DMS 273 treated with DMSO at 0.1 percent for 48 hours (cell line): ENCODE data around the gene ANKAR.
"Not testable (repeated sequence)": the region's sequence is repeated elsewhere in the genome, so short reads cannot be mapped to it uniquely, and the experiment has no call there.

ENCODE experiments used
- DNase-seq: peaks from one replicate; lab custom pipeline; 2025; lab: John Stamatoyannopoulos, UW

The ANKAR gene, protein sequence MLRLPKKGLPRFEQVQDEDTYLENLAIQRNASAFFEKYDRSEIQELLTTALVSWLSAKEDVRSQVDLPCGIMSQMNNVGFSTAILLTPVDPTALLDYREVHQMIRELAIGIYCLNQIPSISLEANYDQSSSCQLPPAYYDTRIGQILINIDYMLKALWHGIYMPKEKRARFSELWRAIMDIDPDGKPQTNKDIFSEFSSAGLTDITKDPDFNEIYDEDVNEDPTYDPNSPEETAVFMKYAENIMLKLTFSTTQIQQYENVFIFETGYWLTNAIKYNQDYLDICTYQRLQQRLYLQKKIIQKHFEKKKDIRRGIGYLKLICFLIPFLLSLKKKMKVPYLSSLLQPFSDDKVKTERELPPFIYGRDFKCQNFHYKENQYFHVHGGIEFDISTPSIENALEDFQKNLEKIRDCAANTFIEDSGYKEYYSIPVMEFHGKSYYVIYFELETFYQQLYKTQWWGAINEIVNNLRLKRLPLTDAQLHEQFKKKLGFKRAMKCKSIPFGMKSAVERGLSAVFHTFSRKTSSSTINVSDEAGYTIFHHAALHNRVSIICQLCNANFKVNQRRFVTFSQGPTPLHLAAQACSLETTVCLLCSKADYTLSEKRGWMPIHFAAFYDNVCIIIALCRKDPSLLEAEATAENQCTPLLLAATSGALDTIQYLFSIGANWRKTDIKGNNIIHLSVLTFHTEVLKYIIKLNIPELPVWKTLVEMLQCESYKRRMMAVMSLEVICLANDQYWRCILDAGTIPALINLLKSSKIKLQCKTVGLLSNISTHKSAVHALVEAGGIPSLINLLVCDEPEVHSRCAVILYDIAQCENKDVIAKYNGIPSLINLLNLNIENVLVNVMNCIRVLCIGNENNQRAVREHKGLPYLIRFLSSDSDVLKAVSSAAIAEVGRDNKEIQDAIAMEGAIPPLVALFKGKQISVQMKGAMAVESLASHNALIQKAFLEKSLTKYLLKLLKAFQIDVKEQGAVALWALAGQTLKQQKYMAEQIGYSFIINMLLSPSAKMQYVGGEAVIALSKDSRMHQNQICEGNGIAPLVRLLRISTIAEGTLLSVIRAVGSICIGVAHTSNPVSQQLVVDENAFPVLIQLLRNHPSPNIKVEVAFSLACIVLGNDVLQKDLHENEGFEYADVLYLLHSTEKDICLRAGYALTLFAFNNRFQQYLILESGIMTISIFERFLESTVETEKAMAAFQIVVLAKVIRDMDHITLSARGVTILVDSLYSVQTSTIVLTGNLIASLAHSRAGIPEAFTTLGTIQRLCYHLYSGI (N-terminal part only)

DNA sequence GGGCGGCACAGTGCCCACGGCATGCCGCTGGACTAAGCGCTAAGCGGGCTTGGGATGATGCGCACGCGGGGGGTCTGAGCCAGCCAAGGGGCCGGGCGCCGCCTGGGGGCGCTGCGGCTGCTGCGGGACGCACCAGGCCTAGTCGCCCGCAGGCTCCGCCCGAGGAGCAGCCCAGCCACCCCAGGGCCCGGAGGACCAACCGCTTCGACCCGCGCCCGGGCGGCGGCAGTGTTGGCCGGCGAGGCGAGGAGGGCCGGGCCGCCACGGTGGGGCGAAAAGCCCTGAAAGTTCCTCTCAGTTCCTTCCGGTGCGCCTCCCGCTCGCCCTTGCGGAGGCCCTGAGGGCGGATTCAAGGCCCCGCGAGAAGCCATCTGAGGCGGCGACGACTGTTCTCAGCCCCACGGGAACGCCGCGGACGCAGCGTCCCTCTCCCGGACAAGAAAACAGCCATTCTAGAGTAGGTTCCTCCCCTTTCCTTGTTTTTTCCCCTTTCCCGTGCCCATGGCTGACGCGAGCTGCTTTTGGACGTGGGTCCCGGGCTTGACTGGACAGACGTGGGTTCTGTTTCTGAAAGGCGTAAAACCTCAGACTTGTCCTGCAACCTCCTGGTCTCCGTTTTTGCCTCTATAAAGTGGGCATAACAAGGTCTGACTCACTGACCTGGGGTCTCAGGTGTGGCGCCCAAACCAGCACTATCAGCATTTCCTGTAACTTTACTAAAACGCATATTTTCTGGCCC, at the start of gene ANKAR:
ANKAR (plus strand) TSS at position 297 of the 739 bp plus-strand sequence. CDS start 1,821 bp downstream, outside the sequence.
- DNase-seq, result no peak

DNA sequence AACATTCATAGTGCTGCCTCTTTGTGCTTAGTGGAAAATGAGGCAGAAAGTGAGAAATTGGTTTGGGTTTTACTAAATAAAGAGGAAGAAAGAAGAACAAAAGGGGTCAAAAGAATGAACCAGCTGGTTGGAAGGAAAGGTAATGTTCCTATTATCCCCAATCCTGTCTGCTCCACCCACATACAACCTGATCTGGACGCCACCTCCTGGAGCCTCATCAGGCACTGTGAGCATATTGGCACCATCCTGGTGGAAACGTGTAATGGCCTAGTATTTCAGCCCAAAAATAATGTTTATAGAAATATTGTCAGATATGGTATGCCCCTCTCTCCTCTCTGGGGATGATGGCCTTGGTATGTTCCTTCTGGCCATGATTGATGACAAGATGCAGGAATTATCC, 48.8 kb upstream of the ANKAR start:
- DNase-seq, result no peak

DNA sequence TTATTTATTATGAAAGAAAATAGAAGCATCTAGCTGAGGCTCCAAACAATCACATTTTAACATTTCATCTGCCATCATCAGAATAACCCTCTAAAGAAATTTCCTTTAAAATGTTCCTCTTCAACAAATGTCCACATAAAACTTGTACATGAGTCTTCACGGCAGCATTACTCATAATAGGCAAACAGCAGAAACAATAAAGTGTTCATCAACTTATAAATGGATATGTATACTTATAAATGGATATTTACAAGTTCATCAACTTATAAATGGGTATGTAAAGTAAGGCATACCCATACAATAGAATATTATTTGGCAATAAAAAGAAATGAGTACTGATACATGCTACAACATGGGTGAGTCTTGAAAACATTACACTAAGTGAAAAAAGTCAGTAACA, 46.7 kb upstream of the ANKAR start:
- no peak for DNase-seq

DNA sequence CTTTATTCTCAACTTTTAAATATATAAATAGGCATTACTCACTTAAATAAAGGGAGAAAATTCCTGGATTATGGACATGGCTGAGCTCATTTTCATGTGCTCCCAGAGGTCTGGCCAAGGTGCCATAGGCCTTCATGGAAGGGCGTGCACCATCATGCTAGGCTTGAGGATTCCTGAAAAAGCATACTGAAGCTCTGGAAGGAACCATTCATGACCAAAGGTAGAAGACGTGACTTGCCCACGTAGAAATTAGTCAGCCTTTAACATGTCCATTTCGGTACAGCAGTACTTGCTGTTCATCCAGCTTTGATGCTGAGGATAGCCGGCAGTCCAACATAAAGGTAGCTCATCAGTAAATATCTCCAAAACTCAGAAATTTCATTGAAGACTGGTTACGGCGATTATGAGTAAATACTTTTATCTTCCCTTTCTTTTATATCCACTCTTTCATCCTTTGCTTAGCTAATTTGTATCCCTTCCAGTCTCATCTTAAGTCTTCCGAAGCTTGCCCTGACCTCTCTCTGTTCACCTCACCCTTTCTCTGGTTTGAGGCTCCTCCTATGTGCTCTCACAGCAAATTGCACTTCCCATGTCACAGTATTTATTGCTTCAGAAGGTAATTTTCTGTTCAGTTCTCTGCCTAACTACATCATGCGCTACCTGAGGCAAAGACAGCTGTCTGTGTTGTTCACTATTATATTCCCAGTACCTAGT, 45.5 kb upstream of the ANKAR start:
- no peak for DNase-seq

DNA sequence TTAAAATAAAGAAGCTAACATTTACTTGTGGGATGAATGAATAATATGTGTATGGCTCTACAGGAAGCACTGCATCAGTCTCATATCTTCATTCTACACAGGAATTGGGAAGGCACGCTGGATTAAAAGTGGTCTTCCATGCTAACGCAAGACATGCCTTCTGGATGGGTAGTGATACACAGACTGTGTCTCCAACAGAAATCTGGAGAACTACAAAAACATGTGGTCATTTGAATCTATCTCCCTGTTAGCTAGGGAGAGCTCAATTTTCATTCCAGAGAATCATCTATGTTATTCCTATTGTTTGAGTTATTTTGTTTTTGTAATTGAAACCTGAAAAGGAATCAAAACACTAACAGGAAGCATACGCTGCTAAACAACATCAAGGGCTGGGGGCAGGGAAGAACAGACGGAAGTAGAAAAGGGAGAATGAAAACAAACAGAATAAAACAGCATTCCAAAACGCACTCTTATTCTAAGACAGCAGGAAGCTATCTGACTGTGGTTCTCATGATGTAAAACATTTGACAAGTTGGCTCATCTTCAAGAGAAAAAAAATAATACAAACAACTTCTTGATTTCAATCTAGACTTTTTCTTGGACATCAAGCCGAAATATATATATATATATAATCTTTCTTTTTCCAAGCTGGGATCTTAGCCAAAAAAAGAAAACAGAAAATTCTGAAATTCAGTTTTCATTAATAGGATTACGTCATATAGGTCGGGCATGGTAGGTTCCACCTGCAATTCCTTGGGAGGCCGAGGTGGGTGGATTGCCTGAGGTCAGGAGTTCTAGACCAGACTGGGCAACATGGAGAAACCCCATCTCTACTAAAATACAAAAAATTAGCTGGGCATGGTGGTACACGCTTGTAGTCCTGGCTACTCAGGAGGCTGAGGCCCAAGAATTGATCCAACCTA, 44.7 kb upstream of the ANKAR start:
- DNase-seq, result no peak

DNA sequence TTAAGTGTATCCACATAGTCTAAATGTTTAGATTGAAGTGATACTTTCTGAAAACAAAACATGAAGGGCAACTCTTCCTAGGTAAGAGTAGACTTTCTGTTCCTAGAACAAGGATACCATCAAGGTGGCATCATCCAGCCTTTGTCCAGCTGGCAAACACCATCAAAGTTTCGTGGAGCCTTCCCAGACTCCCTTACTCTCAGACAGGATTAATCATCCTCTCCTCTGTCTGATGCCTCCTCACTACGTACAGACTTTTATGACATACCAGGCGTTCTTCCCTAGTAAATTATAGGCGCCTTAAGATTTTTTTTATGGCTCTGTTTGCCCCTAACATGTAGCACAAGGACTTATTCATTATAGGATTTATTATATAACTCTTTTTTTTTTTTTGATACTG, 42.6 kb upstream of the ANKAR start:
- no peak for DNase-seq

DNA sequence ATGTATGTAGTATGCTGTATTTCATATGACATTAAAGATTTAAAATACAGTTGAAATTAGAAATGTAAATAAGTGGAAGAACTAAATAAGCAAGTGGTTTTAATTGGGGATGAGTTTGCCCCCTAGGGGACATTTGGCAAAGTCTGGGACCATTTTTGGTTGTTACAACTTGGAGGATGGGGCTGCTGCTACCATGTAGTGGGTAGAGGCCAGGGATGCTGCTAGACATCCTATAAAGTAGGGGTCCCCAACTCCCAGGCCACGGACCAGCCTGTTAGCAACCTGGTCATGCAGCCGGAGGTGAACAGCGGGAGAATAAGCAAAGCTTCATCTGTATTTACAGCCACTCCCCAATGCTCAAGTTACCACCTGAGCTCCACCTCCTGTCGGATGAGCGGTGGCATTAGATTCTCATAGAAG, 41.1 kb upstream of the ANKAR start:
- DNase-seq, result no peak

DNA sequence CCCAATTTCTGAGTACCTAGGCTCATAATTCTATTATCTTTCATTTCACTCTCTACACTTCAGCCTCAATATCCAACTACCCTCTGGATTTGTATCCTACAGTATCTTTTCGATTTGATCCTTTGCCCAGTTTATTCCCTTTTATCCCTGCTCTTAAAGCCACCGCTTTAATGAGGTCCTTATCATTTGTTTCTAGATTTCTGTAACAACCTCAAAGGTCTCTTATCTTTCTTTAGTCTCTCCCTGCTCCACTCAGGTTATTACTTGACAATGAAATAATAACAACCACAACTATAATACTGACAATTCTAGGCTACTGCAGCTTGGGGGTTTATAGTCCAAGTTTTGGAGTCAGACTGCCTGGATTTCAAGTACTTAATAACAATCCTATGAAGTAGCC, 39.1 kb upstream of the ANKAR start:
- DNase-seq, result no peak

DNA sequence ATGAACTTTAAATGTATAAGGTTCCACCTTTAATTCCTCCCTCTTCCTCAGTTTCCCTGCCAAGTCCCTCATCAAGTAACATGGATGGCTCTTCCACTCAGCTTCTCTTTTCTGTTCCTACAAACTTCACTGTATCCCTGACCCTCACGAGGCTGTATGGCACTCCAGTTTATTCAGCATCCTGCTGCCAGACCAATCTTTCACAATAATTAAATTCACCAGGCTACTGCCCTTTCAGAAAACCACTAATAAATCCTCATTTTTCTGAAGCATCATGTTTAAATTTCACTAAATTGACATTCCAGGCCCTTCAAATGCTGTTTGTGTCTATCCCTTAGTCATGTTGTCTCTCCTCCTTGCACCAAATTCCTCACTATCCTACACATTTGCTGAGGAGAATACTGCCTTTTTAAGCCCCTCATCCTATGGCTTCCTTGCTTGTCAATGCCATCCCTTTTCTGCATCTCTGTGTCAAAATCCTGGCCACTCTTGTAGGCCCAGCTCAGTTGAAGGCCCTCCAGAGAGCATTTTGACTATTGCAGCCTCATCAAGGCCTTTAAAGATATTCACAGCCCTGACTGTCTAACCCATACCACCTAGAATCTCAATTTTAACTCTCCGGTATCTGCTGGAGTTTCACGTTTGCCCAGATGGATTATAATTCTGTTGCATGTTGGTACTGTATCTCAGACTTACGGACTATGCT, 36.0 kb upstream of the ANKAR start:
- DNase-seq, result no peak

DNA sequence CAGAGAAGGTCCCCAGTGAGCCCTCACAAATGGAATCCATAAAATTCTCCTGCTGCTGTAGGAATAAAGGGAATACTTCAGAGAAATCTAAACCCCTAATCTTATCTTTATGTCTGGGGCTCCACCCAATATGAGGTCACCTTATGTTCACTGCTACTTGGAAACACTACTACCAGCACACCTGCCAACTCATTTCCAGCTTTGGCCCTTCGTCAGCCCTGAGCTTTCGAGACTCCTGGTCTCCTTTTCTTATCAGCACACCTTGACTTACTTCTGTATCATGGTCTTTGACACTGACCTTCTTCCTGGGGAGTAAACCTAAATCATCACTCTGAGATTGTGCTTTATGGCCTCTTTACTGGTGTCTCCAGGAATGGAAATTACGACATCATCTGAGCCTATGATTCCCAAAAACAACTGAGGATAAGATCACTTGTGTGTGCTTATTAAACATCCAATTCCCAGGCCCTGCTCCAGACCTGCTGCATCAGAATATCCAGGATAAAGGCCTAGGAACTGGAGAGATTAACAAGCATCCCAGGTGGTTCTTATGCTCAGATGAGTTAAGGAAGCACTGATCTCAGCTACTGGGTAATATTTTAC, 35.4 kb upstream of the ANKAR start:
- no peak for DNase-seq

DNA sequence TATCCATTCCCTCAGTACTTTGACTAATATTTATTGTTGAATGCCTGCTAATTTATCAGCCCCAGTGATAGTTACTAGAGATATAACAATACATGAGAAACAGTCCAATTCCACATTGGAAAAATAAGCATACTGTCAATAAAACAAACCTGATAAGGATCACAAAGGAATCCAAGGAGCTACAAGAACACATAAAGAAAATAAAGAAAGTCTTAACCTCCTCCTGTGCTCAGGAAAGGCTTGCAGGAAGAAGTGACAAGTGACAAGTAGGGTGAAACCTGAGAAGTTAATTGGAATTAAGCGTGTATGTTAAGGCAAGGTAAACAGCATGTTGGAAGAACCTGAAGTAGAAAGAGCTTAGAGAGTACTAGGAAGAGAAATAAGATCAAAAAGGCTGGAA, 33.5 kb upstream of the ANKAR start:
- no peak for DNase-seq

DNA sequence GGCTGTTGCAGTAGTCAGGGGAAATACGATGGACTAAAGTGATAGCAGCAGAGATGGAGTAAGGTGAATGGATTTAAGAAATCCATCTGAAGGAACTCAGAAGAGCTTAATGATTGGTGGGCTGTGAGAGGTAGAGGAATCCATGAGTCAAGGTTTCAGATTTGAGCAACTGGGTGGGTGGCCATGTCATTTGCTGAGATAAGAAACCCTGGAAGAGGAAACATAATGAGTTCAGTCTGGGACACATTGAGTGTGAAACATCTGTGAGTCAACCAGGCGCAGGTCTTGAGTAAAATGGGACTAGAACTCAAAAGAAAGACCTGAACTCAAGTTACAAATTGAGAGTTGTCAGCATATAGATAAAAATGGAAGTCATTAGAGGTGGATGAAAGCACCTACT, 32.9 kb upstream of the ANKAR start:
- DNase-seq, result no peak

DNA sequence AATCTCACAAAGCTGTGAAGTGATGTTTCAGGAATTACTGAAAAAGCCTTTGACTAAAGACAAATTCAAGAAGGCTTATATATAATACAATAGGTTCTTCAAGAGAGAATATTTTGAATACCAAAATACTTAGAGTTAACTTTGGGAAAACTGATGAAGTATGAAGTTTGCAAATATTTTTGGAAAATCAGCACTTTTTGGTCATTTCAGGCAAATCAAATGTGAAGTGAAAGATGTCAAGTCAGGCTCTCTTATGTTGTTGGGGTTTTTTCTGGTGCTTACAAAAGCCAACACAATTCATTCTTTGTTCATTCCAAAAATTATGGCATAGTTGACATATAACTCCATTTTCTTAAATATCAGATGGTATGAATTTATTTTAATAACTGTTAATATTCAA, 27.9 kb upstream of the ANKAR start:
- no peak for DNase-seq

DNA sequence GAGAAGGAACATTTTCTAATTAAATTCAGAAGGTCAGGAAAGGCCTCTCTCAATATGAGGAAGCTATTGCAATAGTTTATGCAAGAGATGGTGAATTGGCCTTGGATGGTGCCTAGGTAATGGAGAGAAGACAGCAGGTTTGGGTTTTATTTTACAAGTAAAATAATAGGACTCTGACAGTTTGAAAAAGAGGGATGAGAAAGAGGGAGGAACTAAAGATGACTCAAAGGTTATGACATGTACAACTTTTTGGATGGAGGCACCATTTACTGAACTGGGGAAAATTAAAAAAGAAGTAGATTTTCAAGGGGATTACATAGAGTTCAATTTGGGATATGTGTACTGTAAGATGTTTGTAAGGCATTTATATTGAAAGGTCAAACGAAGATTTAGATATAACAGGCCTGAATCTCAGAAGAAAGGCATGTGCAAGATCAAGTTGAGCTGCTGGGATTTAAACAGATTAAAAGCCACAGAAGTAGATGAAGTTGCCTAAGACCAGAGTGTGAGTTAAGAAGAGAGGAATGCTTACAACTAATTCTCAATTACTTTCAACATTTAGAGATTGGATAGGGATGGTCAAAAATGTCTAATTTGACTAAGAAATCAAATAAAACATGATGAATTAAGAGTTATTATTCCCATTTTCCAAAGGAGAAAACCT, 25.5 kb upstream of the ANKAR start:
- DNase-seq, result no peak

DNA sequence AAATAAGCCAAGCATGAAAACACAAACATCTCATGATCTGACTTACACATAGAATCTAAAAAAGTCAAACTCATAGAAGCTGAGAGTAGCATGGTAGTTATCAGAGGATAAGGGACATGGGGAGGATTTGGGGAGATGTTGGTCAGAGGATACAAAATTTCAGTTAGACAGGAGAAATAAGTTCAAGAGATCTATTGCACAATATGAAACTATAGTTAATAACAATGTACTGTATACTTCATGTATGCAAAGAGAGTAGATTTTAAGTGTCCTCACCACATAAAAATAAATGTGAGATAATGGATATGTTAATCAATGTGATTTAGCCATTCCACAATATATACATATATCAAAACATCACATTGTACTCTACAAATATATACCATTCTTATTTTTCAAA, 23.2 kb upstream of the ANKAR start:
- DNase-seq, result no peak

DNA sequence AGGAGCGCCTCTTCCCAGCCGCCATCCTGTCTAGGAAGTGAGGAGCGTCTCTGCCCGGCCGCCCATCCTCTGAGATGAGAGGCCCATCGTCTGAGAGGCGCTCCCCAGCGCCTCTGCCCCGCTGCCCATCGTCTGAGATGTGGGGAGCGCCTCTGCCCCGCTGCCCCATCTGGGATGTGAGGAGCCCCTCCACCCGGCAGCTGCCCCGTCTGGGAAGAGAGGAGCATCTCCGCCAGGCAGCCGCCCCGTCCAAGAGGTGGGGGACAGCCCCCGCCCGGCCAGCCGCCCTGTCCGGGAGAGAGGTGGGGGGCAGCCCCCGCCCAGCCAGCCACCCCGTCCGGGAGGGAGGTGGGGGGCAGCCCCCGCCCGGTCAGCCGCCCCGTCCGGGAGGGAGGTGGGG, 21.0 kb upstream of the ANKAR start:
- DNase-seq, result not testable (repeated sequence)

DNA sequence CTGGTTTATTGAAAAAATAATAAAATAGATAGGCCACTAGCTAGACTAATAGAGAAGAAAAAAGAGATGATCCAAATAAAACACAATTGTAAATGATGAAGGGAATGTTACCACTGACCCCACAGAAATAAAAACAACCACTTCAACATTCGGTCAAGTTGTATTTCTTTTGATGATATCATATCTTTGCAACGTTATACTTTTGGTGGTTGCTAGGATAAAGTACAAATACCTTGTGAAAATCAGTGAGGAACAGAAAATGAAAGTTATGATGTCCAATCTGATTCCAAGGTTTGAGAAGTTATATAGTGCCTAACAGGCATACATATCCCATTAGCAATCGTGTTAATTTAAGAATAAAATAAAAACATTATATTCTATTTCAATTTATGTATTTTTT, 19.8 kb upstream of the ANKAR start:
- DNase-seq, result no peak

DNA sequence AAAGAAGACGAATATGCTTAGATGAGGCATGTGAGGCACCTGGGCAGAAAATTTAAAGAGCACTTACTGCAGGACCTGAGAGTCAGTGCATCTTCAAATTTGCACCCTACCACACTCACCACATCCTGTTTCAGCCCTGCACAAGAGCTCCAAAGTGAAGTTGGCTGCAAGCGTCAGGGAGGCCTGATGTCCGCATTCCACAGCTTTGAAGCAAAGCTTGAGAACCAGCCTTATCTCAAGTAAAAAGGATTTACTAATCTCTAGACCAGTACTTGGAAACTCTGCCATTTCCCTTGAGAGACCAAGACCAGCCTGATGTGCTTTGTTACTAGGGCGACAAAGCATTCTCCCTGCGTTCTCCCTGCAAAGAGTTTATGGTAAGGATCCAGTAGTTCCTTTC, 16.6 kb upstream of the ANKAR start:
- DNase-seq, result no peak
